CD4-positive, alpha-beta T cell treated with Interleukin-2 at 100 ng/mL for 4 hours (primary cell): ENCODE data around the gene PKN3.
"Not testable (repeated sequence)": the region's sequence is repeated elsewhere in the genome, so short reads cannot be mapped to it uniquely, and the experiment has no call there.

Experiments
- DNase-seq: peaks from one replicate; pipeline ENCODE4 v3.0.0-alpha.2; 2020; ENCODE audit warnings: low spot score

Gene PKN3

DNA sequence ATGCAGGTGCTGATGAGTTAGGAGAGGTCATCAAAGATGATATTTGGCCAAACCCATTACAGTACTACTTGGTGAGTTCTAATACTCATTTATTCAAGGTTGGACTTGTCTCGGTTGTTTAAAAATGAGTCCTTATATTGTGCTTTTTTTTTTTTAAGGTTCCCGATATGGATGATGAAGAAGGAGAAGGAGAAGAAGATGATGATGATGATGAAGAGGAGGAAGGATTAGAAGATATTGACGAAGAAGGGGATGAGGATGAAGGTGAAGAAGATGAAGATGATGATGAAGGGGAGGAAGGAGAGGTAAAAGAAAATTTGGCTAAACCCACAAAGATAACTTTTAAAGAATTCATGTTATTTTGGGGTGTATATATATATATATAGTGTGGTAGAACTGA, 8.6 kb upstream of the PKN3 start:
- DNase-seq = not testable (repeated sequence)

DNA sequence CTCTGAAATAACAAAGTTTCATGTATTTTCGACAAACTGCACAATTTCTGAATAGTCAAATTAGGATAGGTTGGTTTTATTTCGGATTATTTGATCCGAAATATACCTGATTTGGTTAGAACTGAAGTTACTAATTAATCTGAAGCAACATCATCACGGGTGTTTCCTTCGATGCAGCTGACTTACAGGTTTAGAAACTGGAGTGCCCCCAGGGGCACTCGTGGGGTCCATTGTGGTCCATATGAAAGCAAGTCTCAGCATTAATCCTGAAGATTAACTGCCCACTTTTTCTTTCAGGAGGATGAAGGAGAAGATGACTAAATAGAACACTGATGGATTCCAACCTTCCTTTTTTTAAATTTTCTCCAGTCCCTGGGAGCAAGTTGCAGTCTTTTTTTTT, 8.0 kb upstream of the PKN3 start:
- no peak for DNase-seq

DNA sequence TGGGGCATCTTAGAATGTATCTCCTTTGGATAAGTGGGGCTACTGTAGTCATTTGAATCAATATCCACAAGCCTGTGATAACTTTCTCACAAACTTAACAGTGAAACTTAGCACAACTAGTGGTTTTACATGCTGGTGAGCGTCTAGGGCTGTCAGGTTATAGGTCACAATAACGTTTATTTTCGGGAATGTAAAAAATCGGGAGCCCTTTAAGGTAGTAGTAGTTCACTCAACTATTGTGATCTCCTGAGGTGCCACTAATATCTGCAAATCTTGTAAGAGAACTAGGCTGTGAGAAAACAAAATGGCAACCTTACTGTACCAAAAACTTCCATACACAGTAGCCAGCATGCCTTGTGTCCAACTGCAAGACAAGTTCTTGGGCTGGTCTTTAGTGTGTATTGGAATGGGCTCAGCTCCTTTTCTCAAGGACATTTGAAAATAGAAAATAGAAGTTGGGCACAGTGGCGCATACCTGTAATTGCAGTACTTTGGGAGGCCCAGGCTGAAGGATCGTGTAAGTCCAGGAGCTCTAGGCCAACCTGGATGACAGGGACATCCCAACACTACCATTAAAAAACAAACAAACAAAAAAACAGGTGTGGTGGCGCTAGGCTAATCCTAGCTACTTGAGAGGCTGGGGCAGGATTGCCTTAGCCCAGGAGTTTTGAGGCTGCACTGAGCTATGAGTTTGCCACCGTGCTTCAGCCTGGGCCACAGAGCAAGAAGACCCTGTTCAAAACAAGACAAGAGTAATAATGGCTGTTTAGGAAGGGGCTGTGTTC, 5.2 kb upstream of the PKN3 start:
- no peak for DNase-seq

- DNase-seq = not testable (repeated sequence)
These were observed 3.1 kb upstream of the PKN3 start for GRCh38 chr9:128699096-128699795.

DNA sequence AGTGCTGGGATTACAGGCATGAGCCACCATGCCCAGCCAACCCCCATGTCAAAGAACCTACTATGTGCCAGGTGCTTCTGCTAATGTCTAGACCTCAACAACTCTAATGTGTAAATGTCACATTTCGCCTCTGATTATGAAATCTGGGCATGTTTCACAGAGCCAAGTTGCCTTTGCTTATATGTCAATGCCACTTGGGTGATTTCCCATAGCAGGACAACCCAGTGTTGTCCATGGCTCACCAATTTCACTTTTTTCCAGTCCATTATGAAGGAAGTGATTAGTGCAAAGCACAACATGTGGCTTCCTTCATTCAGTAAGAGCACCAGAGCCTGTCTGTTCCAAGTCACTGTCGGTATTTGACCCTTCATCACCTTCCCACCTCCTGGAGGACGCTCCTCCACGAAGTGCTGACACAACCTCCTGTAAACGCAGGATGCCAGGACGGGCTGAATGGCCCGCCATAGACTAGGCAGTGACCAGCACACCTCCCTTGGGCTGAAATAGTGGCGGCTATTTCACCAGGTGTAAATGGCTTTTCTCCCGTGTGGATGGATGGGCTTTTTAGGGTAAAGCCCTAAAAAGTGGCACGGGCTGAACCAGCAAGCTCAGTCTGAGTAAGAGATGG, 962 bp upstream of the PKN3 start:
- DNase-seq = no peak

DNA sequence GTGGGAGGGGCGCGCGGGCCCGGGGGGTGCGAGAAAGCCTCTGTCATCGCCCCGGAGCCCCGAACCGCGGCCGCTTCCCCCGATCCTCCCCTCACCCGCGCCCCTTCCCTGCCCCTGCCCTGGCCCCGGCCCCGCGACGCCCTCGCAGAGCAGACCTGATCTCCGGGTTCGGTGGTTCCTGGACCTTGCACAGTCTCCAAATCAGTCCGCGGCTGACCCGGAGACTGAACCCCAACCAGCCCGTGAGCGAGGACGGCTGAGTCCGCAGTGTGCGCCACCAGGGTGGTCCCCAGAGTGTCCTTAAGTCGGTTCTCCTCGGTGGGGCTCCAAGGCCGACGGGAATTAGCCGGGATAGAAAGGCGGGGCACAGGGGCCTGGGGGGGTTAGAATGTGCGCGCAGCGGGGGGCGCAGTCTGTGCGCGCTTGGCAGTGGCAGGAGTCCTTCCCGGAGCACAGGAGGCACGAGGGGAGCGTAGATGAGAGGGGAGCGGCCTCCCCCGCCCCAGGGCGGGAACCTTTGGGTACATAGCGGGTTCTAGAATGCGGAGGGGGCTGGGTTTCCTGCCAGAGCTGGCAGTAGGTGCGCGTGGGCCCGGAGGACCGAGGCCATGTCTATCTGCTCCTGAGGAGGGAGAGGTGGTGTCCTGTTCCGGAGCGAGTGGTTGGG, 779 bp downstream of the PKN3 start:
- DNase-seq = no peak

GRCh38 chr9:128703616-128704355, 1.5 kb downstream of the PKN3 start:
- DNase-seq = no peak

- no peak for DNase-seq
These were observed 2.0 kb downstream of the PKN3 start for GRCh38 chr9:128704356-128704670.

GRCh38 chr9:128705051-128705965, 3.0 kb downstream of the PKN3 start:
- no peak for DNase-seq

DNA sequence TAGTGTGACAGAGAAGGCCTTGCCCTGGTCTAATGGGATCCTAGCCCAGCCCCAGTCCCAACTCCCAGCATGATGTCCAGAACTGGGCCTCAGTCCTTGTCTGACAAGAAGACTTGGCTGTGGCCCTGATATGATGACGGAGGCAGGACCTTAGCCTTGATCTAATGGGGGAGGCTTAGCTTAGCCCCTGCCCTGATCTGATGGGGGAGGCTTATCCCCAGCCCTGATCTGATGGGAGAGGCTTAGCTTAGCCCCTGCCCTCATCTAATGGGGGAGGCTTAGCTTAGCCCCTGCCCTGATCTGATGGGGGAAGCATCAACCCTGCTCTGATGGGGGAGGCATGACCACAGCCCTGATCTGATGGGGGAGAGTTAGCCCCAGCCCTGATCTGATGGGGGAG, 3.7 kb downstream of the PKN3 start:
- DNase-seq = no peak

DNA sequence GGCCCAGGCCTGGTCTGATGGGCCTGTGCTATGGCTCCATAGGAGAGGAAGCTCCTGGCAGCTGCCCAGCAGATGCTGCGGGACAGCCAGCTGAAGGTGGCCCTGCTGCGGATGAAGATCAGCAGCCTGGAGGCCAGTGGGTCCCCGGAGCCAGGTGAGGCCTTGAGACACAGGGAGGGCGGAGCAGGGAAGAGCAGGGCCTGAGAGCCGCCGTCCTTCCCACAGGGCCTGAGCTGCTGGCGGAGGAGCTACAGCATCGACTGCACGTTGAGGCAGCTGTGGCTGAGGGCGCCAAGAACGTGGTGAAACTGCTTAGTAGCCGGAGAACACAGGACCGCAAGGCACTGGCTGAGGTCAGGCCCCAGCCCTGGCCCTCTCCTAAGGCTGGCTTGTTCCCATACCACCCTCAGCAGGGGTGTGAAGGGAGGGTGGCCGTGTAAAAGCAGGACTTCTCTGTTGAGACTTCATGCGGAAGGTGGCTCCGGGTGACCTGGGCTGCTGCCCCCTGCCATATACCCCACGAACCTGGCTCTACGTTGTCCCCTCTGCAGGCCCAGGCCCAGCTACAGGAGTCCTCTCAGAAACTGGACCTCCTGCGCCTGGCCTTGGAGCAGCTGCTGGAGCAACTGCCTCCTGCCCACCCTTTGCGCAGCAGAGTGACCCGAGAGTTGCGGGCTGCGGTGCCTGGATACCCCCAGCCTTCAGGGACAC, 4.5 kb downstream of the PKN3 start:
- no peak for DNase-seq

GRCh38 chr9:128707446-128707845, 5.1 kb downstream of the PKN3 start:
- DNase-seq = no peak

DNA sequence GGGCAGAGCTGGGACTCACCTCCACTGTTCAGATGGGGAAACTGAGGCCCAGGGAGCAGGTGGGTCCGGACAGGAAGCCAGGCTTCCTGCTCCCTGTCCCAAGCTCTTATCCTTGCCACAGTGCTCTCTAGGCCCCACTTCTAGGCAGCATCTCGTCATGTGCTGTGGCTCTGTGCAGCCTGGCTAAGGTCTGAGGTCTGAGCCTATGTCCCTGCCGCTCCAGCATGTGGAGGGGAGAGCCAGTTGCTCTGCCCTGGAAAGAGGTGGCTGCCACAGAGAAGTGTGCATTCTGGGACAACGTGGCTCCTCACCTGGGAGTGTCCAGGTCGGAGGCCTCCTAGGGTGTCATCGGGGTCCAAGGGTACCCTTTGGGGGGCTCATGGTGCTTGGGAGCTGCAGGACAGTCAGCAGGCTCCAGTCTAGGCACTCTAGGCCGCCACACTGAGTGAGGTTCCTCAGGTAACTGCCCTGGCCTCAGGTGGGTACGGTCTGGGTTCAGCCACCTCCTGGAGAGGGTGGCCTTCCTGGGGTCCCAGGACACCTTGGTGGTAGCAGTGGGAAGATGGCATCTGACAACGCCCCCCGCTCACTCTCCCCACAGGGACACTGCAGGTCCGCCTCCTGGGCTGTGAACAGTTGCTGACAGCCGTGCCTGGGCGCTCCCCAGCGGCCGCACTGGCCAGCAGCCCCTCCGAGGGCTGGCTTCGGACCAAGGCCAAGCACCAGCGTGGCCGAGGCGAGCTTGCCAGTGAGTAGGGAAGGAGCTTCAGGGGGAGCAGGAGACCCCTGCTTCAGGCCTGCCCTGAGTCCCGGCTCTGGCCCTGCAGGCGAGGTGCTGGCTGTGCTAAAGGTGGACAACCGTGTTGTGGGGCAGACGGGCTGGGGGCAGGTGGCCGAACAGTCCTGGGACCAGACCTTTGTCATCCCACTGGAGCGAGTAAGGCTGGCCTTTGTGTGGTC, 10.4 kb downstream of the PKN3 start:
- no peak for DNase-seq

GRCh38 chr9:128713411-128713780, 11.1 kb downstream of the PKN3 start:
- DNase-seq = no peak

- no peak for DNase-seq
These were observed 11.8 kb downstream of the PKN3 start for GRCh38 chr9:128713941-128714573.

- no peak for DNase-seq
These were observed 12.5 kb downstream of the PKN3 start for GRCh38 chr9:128714586-128715435.

DNA sequence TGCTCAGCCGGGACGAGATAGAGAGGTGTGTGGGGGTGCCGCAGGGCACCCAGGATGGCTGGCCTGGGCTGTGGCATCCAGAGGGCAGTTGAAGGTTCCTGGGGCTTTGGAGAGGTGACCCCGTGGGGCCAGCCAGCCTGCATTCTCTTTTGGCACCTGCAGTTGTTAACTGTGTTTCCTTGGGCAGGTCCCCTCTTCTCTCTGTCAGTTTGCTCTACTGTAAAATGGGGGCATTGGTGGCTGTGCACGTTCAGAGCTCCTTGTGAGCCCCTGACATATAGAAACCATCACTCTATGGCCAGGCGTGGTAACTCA, 13.1 kb downstream of the PKN3 start:
- DNase-seq = no peak
